Measurements from ENCODE around the gene PLEKHA6. TPM values are rescaled to one million over a fixed set of nuclear protein-coding genes. Genes with fewer than 3 reads are reported as not detected.

Gene PLEKHA6
- polyA plus RNA-seq, 3 donors from 2014 or later: not detected

DNA sequence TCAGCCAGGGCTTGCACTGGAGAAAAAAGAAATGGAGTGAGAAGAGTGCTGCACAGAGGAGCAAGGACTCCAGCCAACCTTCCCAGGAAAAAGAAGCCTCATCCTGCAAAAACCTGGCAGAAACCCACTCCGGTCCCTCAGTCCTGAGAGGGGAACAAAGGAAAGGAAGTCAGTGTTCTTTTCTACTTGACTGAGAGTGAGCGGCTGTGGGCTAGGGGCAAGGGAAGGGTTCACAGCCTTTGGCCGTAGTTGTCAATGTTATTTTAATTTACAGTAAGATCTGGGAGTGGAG is 137.0 kb downstream of the PLEKHA6 start:
- no peak overlapping the region for H3K4me3 Mint-ChIP-seq
- H3K4me1 Mint-ChIP-seq: peaks cover 6 to 12% of the 10 kb centered on the region in 2 donors
- no peak overlapping the region for H3K27ac Mint-ChIP-seq
- peaks cover 1 to 5% (median 5%) of the 10 kb centered on the region in 3 donors for H3K27me3 Mint-ChIP-seq (ENCODE audit: low read depth in 3 of 3)
- no peaks in the 10 kb centered on the region for H3K36me3 Mint-ChIP-seq
- H3K9me3 Mint-ChIP-seq: no peaks in the 10 kb centered on the region
- DNase-seq: no peak

DNA sequence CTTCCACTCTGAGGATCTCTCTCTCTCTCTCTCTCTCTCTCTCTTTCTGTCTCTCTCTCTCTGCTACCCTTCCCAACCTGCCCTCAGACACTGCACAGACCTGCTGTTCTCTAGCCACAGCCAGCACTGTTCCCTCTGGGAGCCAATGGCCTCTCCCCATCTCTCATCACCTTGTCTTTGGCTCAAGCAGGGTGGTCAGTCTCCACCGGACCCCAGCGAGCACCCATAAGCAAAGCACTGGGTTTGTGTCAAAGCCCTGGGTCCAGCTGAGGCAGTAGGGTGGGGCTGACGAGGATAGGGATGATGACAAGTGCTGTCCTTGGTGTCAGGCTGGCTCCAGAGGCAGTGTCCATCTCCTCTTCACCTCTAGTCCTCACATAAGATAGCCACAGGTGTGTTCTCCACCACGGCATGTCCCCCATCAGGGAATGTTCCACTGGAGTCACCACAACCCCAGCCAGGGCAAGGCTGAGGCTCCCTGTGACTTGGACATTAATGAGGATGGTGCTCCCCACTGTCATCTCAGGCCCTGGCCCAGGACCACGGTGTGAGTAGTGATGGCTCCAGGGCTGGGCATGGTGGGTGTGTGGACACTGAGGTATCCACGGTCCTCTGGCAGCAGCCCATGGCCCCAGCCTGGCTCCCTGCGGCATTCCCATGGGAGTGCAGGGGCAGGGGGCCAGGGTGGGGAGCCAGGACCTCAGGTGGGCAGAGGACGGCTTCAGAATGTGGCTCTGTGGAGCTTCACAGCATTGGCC is 137.5 kb downstream of the PLEKHA6 start:
- Mint-ChIP-seq H3K4me1 (peaks cover 6 to 12% of the 10 kb centered on the region in 2 donors), H3K27me3 (ENCODE audit: low read depth in 3 of 3) (peaks cover 1 to 5% (median 2%) of the 10 kb centered on the region in 3 donors), H3K9me3 (no peaks in the 10 kb centered on the region), H3K27ac (no peak overlapping the region), H3K4me3 (no peak overlapping the region), H3K36me3 (no peaks in the 10 kb centered on the region)
- DNase-seq: no peak

DNA sequence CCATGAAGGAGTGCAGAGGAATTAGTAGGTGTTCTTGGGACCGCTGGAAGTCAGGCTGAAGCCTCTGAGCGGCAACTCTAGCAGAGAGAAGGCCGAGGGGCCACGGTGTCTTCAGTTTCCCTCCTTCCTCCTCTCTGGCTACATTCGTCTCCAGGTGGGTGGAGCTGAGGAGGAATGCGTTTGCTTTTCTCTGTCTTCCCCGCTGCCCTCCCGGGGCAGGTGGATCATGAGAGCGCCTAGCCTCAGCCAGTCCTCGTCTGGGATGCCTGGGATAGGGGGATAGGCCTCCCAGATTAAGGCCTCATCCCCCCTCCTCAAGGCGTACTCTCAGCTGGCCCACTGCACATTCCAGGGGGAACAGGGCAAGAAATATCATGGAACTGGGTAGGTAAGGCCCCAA is 138.5 kb downstream of the PLEKHA6 start:
- H3K36me3 Mint-ChIP-seq: no peaks in the 10 kb centered on the region
- H3K9me3 Mint-ChIP-seq: no peaks in the 10 kb centered on the region
- DNase-seq: no peak
- H3K4me1 Mint-ChIP-seq: peaks cover 6 to 12% of the 10 kb centered on the region in 2 donors
- no peak overlapping the region for H3K27ac Mint-ChIP-seq
- H3K27me3 Mint-ChIP-seq (ENCODE audit: low read depth in 3 of 3): peaks cover 1 to 5% (median 2%) of the 10 kb centered on the region in 3 donors
- no peak overlapping the region for H3K4me3 Mint-ChIP-seq

DNA sequence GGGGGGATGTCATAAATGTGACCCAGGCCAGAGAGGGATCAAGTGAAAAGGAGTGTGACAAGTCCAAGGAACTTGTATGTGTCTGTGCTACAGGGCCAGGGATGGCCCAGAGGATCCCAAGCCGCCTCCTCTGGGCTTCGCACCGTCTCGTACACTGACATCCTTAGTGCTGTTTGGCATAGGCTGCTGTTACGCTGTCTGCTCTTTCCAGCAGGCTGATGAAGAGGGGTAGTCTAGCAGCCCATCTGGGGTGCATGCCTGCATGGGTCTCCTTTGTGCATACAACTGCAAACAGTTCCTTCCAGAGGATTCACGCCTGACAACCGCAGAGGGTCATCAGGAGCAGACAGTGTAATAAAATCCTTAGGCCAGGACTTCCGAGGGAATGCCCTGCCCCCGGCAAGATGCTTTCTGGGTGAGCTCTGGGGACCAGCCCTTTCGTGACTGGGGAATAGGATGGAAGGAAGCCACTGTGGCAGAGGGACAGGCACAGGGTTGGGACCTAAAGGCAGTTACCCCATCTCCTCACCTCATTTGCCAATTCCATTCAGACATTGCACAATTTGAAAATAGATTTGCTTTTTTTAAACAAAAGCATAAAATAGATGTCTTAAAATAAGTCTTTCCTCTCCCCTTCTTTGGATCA is 139.6 kb downstream of the PLEKHA6 start:
- Mint-ChIP-seq H3K4me3 (no peak overlapping the region), H3K36me3 (no peaks in the 10 kb centered on the region), H3K27ac (no peak overlapping the region), H3K27me3 (ENCODE audit: low read depth in 3 of 3) (peaks cover 1 to 5% (median 2%) of the 10 kb centered on the region in 3 donors), H3K9me3 (no peaks in the 10 kb centered on the region), H3K4me1 (peaks cover 6 to 12% of the 10 kb centered on the region in 2 donors)
- DNase-seq: no peak

DNA sequence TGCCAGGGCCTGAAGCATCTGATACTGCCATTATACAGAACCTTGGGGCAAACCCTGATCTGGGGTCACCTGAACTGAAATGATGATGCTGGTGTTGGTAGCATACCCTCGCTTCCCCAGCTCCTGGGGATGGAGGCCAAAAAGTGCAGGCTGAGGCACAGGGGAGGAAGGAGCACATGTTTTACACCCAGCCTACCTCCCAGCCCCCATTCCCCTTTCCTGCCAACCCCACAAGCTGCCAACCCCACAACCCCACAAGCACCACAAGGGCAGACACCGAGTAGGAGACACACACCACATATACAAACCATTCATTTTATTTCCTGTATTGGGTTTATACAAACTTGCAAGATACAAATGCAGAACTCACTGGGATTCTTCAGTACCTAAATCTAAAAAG is 141.2 kb downstream of the PLEKHA6 start:
- no peak overlapping the region for H3K27ac Mint-ChIP-seq
- H3K4me3 Mint-ChIP-seq: peak overlapping the region in 1 of 5 donors; percentile 13
- no peaks in the 10 kb centered on the region for H3K9me3 Mint-ChIP-seq
- H3K4me1 Mint-ChIP-seq: peaks cover 12 to 18% of the 10 kb centered on the region in 2 donors
- H3K36me3 Mint-ChIP-seq: no peaks in the 10 kb centered on the region
- H3K27me3 Mint-ChIP-seq (ENCODE audit: low read depth in 3 of 3): peaks cover 3 to 12% (median 6%) of the 10 kb centered on the region in 3 donors
- no peak for DNase-seq

DNA sequence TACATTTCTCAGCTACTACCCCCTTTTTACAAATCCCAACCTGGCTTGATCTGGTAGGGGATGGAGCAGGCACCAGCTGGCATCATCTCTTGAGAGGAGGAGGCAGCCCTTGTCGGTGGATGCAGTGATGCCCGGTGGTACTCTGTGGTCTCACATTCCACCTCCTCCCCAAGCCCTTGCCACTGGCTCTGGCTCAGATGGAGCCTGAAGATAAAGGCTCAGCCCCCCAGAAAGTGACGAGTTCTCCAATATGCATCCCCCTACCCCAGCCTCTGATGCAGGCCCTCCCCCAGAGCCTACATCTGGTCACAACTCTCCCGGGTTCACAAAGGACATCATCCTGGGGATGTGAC is 142.1 kb downstream of the PLEKHA6 start:
- Mint-ChIP-seq H3K9me3 (no peaks in the 10 kb centered on the region), H3K36me3 (no peaks in the 10 kb centered on the region), H3K4me1 (peaks cover 12 to 18% of the 10 kb centered on the region in 2 donors), H3K27me3 (ENCODE audit: low read depth in 3 of 3) (peaks cover 3 to 12% (median 6%) of the 10 kb centered on the region in 3 donors), H3K4me3 (no peak overlapping the region), H3K27ac (no peak overlapping the region)
- DNase-seq: no peak

DNA sequence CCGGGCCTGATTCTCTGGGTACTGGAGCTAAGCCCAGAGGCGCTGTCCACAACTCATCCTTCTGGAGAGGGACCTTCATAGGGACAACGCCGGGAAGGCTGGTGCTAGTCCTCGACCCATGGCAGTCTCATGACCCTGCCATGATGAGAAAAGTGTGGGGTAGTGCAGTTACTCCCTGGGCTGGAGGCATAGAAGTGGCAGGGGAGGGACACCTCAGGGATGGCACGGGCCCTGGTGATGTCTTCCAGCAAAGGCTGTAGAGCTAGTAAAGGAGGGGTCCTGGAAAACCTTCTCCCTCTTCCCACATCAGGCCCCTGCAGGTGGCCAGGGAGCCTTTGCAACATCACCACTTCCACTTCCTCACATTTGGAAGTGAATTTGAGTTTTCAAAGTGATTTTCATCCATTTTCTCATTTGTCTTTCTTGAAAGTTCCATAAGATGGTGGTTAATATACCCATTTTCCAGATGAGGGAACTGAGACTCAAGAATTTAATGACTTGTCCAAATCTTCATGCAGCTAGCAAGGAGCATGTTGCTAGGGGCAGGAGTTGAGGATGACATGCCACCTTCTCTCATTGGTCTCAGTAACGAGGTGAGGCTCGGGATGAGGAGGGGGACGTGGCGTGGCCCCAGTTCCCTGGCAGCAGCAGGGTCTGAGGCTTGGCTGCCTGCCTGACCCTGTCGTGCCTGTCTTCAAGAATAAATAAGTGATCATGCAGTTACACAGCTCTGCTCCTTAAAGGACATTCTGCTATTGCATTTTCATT is 142.7 kb downstream of the PLEKHA6 start:
- peaks cover 12 to 18% of the 10 kb centered on the region in 2 donors for H3K4me1 Mint-ChIP-seq
- H3K9me3 Mint-ChIP-seq: no peaks in the 10 kb centered on the region
- H3K36me3 Mint-ChIP-seq: no peaks in the 10 kb centered on the region
- no peak for DNase-seq
- H3K27ac Mint-ChIP-seq: no peak overlapping the region
- peaks cover 3 to 12% (median 6%) of the 10 kb centered on the region in 3 donors for H3K27me3 Mint-ChIP-seq (ENCODE audit: low read depth in 3 of 3)
- no peak overlapping the region for H3K4me3 Mint-ChIP-seq

DNA sequence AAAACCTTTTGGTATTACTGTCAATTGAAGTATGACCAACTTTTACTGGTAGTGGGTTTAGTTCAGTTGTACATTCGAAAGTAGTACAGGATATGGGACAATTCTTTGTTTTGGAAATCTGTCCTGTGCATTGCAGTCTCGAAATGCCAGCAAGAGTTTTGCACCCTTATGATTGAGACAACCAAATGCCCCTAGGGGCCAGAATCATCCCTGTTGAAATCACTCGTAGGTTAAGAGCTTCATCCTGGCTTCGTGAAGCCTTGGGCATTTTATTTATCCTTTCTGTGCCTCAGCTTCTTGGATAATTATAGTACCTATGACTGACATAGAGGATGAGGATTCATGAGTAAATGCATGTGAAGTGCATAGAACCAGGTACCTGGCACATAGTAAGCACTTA is 143.5 kb downstream of the PLEKHA6 start:
- no peaks in the 10 kb centered on the region for H3K36me3 Mint-ChIP-seq
- no peak overlapping the region for H3K27ac Mint-ChIP-seq
- H3K27me3 Mint-ChIP-seq (ENCODE audit: low read depth in 3 of 3): peaks cover 3 to 10% (median 3%) of the 10 kb centered on the region in 3 donors
- no peak overlapping the region for H3K4me3 Mint-ChIP-seq
- H3K9me3 Mint-ChIP-seq: no peaks in the 10 kb centered on the region
- peaks cover 12 to 18% of the 10 kb centered on the region in 2 donors for H3K4me1 Mint-ChIP-seq
- no peak for DNase-seq

DNA sequence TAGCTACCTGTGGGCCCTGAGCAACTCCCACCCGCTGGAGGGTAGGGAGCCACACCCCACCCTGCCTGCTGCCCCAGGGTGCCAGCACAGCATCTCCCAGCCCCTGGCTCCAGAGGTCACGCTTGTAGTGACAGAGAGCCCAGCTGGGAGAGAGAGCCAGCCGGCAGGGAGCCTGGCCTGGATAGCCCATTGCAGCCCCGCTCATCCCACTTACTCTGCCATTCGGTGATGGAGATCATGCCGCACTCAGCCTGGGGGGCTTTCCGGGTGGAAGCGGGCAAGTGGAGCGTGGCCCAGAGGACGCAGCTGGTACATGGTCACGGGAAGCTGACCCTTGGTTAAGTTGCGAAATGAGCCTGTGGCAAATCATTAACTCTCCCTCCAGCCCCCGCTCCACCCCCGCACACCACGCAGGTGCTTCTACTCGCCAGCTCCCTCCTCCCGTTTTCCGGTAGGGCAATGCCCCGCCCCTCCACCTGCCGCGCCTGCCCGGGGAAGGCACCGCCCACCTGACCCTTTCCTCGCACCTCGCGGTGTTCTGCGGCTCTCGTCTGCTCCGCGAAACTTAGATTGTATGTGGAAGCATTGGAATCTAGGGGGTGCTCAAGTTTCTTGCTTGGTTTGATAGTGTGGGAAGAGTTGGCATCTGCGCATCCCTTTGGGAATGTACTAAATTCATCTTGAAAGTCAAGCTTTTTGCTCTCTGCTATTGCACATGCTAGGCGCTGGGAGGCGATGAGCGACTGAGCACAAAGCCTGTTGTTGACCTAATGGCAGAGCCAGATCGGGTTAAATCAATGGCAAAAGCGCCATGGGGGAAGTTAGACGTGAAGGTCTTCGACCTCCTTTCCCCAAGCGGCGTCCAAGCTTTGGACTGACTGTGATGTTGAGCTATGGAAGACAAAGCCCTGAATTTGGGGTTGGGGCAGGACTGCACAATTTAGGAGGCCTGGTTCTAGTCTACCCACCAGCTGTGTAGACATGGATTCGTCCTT is 145.8 kb downstream of the PLEKHA6 start, which contains the start of gene GOLT1A:
GOLT1A (minus strand) TSS at position 321 of the 995 bp plus-strand sequence; CDS start at position 239, 82 bp downstream.
- Mint-ChIP-seq H3K9me3 (no peaks in the 10 kb centered on the region), H3K4me1 (peaks cover 11 to 17% of the 10 kb centered on the region in 2 donors), H3K27ac (no peak within 1 kb of the TSS), H3K36me3 (no peaks in the 10 kb centered on the region), H3K27me3 (ENCODE audit: low read depth in 3 of 3) (peaks cover 3 to 10% (median 3%) of the 10 kb centered on the region in 3 donors), H3K4me3 (peak within 1 kb of the TSS; percentile 42 to 78 (median 61))
- DNase-seq: peak in 1 of 3 donors; percentile 10

DNA sequence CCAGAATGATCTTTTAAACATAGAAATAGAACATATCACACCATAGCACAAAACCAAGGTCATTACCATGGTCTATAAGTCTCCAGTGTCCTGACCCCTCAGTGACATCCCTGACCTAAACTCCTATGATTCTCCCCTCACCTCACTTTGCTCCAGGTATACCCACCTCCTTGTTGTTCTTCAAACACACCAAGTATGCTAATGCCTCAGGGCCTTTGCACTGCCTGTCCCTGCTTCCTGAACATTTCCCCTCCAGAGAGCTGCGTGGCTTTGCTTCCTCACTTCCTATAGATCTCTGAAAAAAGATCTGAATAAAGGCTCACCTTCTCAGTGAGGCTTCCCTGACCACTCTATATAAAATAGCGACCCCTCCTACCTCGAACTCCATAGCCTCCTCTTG is 147.0 kb downstream of the PLEKHA6 start:
- Mint-ChIP-seq H3K4me1 (peaks cover 6 to 7% of the 10 kb centered on the region in 2 donors), H3K27me3 (ENCODE audit: low read depth in 3 of 3) (peaks cover 2 to 9% (median 3%) of the 10 kb centered on the region in 3 donors), H3K9me3 (no peaks in the 10 kb centered on the region), H3K4me3 (no peak overlapping the region), H3K27ac (no peak overlapping the region), H3K36me3 (no peaks in the 10 kb centered on the region)
- no peak for DNase-seq

DNA sequence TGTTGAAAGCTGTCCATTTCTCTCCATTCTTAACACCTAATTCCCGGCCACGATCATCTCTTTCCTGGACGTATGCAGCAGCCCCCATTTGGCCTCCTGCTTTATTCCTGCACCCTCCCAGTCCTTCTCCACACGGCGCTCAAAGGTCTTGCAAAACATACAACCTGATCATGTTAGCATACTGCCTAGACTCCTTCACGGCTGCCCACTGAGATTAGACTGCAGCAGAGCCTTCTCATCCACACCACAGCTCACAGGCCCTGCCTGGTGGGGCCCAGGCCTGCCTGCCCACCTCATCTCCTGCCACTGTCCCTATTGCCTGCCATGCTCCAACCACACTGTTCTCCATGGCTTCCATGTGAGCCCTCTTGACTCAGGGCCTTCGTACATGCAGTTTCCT is 148.7 kb downstream of the PLEKHA6 start:
- DNase-seq: no peak
- no peaks in the 10 kb centered on the region for H3K36me3 Mint-ChIP-seq
- no peaks in the 10 kb centered on the region for H3K9me3 Mint-ChIP-seq
- H3K4me3 Mint-ChIP-seq: no peak overlapping the region
- peaks cover 3 to 9% (median 6%) of the 10 kb centered on the region in 3 donors for H3K27me3 Mint-ChIP-seq (ENCODE audit: low read depth in 3 of 3)
- H3K4me1 Mint-ChIP-seq: peaks cover 6 to 7% of the 10 kb centered on the region in 2 donors
- H3K27ac Mint-ChIP-seq: no peak overlapping the region

DNA sequence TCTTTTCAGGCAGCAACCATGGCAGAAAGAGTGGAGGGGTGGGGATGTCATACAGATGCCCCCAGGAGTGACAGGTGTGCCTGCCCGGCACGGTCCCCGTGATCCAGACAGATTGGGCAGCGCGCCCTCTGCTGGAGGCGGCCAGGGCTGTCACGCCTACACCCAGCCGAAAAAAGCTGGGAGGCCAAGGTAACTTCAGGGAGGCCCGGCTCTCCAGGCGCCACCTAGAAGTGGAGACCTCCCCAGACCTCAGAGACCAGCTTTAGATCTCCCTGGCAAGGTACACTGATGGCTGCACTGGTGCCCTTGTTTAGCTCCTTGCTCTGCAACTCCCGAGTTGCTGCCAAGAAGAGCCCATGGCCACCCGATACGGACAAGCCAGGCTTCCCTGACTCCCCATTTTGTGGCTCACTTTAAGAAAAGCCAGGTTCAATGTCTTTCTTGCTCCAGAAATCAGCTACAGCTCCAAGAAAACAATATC is 152.6 kb downstream of the PLEKHA6 start:
- Mint-ChIP-seq H3K27me3 (ENCODE audit: low read depth in 3 of 3) (peaks cover 1 to 12% (median 2%) of the 10 kb centered on the region in 3 donors), H3K27ac (no peak overlapping the region), H3K36me3 (no peaks in the 10 kb centered on the region), H3K9me3 (no peaks in the 10 kb centered on the region), H3K4me3 (no peak overlapping the region), H3K4me1 (no peaks in the 10 kb centered on the region)
- peak; percentile 49 to 57 (median 55) for DNase-seq

DNA sequence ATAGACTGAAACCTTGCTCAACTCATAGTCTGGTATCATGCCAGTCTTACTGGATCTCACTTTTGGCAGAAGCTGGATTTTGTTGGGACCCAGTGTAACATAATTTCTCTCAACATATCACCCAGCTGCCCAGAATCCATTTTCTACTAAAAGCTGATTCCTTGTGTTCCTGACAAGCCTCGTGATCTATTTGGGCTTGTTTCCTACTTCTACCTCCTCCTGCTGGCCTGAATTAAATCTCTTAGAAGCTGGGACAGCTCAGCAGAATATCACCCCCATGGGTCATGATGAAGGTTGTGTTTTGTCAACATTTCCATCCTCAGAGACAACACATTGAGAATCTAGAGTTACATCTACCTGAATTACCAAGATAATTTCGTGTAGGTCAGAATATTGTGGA is 153.6 kb downstream of the PLEKHA6 start:
- no peak for DNase-seq
- H3K27ac Mint-ChIP-seq: no peak overlapping the region
- no peak overlapping the region for H3K4me3 Mint-ChIP-seq
- no peaks in the 10 kb centered on the region for H3K4me1 Mint-ChIP-seq
- no peaks in the 10 kb centered on the region for H3K36me3 Mint-ChIP-seq
- H3K9me3 Mint-ChIP-seq: no peaks in the 10 kb centered on the region
- H3K27me3 Mint-ChIP-seq (ENCODE audit: low read depth in 3 of 3): peaks cover 1 to 12% (median 2%) of the 10 kb centered on the region in 3 donors

Data from immature natural killer cell (primary cell).